Loucy (cell line): Measurements from ENCODE around the gene KCNQ2.

Experiments
- H2AFZ ChIP-seq: fragments of 200-600 bp; sonication (generic); 2 replicates; pipeline ENCODE4 v1.6.0; 2016; ENCODE audit warnings: antibody characterized with exemption, mild to moderate bottlenecking, low read length, moderate library complexity
- H3F3A ChIP-seq: fragments of 200-600 bp; 2 replicates; pipeline ENCODE4 v1.6.0; 2016; ENCODE audit warnings: antibody characterized with exemption, low read depth, mild to moderate bottlenecking
- H3K27me3 ChIP-seq: fragments of 200-600 bp; sonication (generic); 2 replicates; pipeline ENCODE4 v1.6.1; 2014; ENCODE audit warnings: low read length, mild to moderate bottlenecking; ENCODE audit not compliant: insufficient read depth, poor library complexity, severe bottlenecking
- H3K36me3 ChIP-seq: fragments of 200-600 bp; sonication (generic); 2 replicates; pipeline ENCODE4 v1.6.1; 2016; ENCODE audit warnings: low read length; ENCODE audit not compliant: insufficient read depth
- H3K4me1 ChIP-seq: fragments of 200-600 bp; sonication (generic); 2 replicates; pipeline ENCODE4 v1.5.1; 2014; ENCODE audit warnings: low read length, mild to moderate bottlenecking; ENCODE audit not compliant: insufficient read depth, poor library complexity, severe bottlenecking
- H3K4me2 ChIP-seq: fragments of 200-600 bp; sonication (generic); 2 replicates; pipeline ENCODE4 v1.6.0; 2014; ENCODE audit warnings: antibody characterized with exemption, low read length, low read depth, mild to moderate bottlenecking; ENCODE audit not compliant: poor library complexity, severe bottlenecking
- H3K4me3 ChIP-seq: fragments of 200-600 bp; sonication (generic); 2 replicates; pipeline ENCODE4 v1.5.1; 2014; ENCODE audit warnings: low read length, mild to moderate bottlenecking, mixed read lengths; ENCODE audit not compliant: poor library complexity, severe bottlenecking
- H3K79me2 ChIP-seq: fragments of 200-600 bp; sonication (generic); 2 replicates; pipeline ENCODE4 v1.6.1; 2014; ENCODE audit warnings: low read length; ENCODE audit not compliant: insufficient read depth
- H3K9ac ChIP-seq: fragments of 200-600 bp; sonication (generic); 2 replicates; pipeline ENCODE4 v1.6.0; 2014; ENCODE audit warnings: mild to moderate bottlenecking, low read depth, low read length, moderate library complexity; ENCODE audit not compliant: poor library complexity, severe bottlenecking
- H3K9me2 ChIP-seq: fragments of 200-600 bp; sonication (generic); replicated peaks from 2 replicates; pipeline ENCODE4 v1.6.1; 2016; ENCODE audit warnings: low read depth, low read length, mixed read lengths
- H3K9me3 ChIP-seq: fragments of 200-600 bp; sonication (generic); 2 replicates; pipeline ENCODE4 v1.6.1; 2014; ENCODE audit warnings: mild to moderate bottlenecking, antibody characterized with exemption, low read length, low read depth; ENCODE audit not compliant: insufficient read depth
- H4K20me1 ChIP-seq: fragments of 200-600 bp; sonication (generic); 2 replicates; pipeline ENCODE4 v1.6.0; 2014; ENCODE audit warnings: antibody characterized with exemption, low read length, mild to moderate bottlenecking; ENCODE audit not compliant: insufficient read depth, poor library complexity, severe bottlenecking
- EZH2phosphoT487 ChIP-seq: fragments of 200-600 bp; IDR thresholded peaks from 2 replicates; pipeline ENCODE4 v1.6.1; 2018; ENCODE audit warnings: antibody characterized with exemption, mild to moderate bottlenecking, moderate library complexity, borderline replicate concordance
- TF ChIP-seq, protein P1 (sequence below): fragments of 200-600 bp; sonication (generic); conservative IDR thresholded peaks from 2 replicates; pipeline ENCODE4 v1.5.1; 2014; ENCODE audit warnings: mild to moderate bottlenecking, antibody characterized with exemption, low read length

Gene KCNQ2

DNA sequence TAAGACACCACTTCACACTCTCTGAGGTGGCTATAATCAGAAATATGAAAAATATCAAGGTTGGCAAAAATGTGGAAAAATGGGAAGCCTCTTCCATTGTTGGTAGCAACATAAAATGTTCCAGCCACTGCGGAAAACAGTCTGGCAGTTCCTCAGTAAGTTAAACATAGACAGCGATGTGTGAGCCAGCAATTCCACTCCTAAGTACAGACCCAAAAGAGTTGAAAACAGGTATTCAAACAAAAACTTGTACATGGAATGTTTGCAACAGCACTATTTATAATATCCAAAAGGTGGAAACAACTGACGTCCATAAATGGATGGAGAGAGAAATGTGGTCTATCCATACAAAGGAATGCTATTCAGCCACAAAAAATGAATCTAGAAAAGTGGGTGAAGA, 40.8 kb upstream of the KCNQ2 start:
- Histone ChIP-seq H3K4me2 (no peak overlapping the region), H3K9me2 (no peaks in the 10 kb centered on the region), H3K27me3 (no peaks in the 10 kb centered on the region), H3F3A (no peaks in the 10 kb centered on the region), H3K9ac (no peak overlapping the region), H3K79me2 (no peaks in the 10 kb centered on the region), H3K4me1 (peaks cover under 1% of the 10 kb centered on the region), H4K20me1 (no peaks in the 10 kb centered on the region), H3K36me3 (no peaks in the 10 kb centered on the region), H3K9me3 (no peaks in the 10 kb centered on the region), H3K4me3 (no peak overlapping the region), H2AFZ (no peak overlapping the region)
- TF ChIP-seq, protein P1, sequence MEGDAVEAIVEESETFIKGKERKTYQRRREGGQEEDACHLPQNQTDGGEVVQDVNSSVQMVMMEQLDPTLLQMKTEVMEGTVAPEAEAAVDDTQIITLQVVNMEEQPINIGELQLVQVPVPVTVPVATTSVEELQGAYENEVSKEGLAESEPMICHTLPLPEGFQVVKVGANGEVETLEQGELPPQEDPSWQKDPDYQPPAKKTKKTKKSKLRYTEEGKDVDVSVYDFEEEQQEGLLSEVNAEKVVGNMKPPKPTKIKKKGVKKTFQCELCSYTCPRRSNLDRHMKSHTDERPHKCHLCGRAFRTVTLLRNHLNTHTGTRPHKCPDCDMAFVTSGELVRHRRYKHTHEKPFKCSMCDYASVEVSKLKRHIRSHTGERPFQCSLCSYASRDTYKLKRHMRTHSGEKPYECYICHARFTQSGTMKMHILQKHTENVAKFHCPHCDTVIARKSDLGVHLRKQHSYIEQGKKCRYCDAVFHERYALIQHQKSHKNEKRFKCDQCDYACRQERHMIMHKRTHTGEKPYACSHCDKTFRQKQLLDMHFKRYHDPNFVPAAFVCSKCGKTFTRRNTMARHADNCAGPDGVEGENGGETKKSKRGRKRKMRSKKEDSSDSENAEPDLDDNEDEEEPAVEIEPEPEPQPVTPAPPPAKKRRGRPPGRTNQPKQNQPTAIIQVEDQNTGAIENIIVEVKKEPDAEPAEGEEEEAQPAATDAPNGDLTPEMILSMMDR = no peak
- no peak for TF ChIP-seq EZH2phosphoT487

DNA sequence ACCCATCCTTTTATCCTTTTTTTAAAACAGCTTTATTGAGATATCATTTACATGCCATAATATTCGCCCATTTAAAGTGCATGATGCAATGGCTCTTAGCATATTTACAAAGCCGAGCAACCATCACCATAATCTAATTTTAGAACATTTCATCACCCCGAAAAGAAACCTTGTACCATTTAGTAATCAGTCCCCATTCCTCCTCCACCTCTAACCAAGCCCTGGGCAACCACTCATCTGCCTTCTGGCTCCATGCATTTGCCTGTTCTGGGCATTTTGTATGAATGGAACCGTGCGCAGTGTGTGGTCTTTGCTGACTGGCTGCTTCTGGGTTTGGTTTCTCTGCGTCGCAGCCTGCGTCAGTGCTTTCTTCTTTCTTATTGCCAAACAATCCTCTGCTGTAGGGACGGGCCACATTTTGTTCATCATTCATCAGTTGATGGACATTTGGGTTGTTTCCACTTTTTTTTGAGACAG, 36.7 kb upstream of the KCNQ2 start:
- H3K27me3 ChIP-seq = no peaks in the 10 kb centered on the region
- H3K4me1 ChIP-seq = no peaks in the 10 kb centered on the region
- H3K36me3 ChIP-seq = no peaks in the 10 kb centered on the region
- no peaks in the 10 kb centered on the region for H3K9me2 ChIP-seq
- TF ChIP-seq, protein P1 = no peak
- TF ChIP-seq EZH2phosphoT487 = no peak
- no peak overlapping the region for H2AFZ ChIP-seq
- H3K9ac ChIP-seq = no peak overlapping the region
- H3K9me3 ChIP-seq = no peaks in the 10 kb centered on the region; the same call in 1 of the 2 replicates
- no peaks in the 10 kb centered on the region for H3F3A ChIP-seq
- H4K20me1 ChIP-seq = no peaks in the 10 kb centered on the region
- no peak overlapping the region for H3K4me3 ChIP-seq
- H3K79me2 ChIP-seq = no peaks in the 10 kb centered on the region
- no peak overlapping the region for H3K4me2 ChIP-seq

DNA sequence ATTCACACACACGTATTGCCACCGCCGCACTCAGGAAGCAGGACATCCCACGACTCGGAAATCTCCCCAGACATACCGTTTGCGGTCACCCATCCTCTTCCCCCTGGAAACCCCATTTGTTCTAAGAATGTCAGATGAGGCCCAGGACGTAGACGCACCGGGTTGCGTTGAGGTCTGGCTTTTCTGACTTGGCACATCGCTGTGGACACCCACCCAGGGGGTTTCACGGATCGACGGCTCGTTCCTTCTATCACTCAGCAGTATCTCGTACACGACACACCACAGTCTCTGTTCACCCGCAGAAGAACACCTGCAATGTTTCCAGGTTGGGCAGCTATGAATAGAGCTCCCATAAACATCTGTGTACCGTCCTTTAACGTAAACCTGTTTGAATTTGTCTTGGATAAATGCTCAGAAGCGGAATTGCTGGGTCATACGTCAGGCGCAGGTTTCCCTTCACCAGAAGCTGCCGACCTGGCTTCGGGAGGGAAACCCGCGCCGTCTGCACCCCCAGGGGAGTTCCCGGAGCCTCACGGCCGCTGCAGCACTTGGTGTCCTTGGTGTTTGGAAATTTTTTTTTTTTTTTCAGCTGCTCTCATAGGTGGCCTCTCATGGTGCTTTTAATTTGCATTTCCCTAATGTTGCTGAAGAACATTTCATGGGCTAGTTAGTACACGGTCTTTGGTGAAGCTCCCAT, 35.8 kb upstream of the KCNQ2 start:
- Histone ChIP-seq H3K4me3 (no peak overlapping the region), H3F3A (no peaks in the 10 kb centered on the region), H3K79me2 (no peaks in the 10 kb centered on the region), H3K4me1 (no peaks in the 10 kb centered on the region), H3K36me3 (no peaks in the 10 kb centered on the region), H3K4me2 (no peak overlapping the region), H4K20me1 (no peaks in the 10 kb centered on the region), H3K27me3 (no peaks in the 10 kb centered on the region), H3K9me3 (no peaks in the 10 kb centered on the region; the same call in 1 of the 2 replicates), H3K9ac (no peak overlapping the region), H3K9me2 (no peaks in the 10 kb centered on the region), H2AFZ (no peak overlapping the region)
- no peak for TF ChIP-seq EZH2phosphoT487
- TF ChIP-seq, protein P1 = no peak
